ENCODE results near the gene ASB13.

ASB13 gene

DNA sequence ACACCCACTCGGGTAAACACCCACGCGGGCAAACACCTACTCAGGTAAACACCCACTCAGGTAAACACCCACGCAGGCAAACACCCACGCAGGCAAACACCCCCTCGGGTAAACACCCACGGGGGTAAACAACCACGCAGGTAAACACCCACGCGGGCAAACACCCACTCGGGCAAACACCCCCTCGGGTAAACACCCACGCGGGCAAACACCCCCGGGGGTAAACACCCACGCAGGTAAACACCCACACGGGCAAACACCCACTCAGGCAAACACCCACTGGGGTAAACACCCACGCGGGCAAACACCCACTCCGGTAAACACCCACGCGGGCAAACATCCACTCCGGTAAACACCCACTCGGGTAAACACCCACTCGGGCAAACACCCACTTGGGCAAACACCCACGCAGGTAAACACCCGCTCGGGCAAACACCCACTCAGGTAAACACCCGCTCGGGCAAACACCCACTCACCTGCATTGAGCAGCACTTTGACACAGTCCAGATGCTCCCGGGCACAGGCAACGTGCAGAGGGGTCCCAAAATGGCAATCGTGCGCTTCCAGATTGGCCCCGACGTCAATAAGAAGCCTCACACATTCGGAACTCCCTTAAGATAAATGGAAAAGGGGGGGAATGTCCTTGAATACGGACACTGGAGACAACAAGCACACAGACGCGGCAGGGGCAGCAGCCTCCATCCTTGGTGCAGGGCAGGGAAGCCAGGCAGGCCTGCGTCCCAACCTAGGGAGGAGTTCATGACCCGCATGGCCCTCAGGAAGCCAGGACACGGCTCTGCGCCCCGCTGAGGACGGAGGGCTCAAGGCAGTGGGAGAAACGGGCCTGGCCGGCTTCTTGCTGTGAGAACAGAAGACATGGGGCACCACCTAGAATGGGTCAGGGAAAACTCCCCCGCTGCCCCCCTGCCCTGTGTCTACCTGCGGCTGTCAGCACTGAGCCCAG, 17.6 kb downstream of the ASB13 start:
- DNase-seq (ENCODE audit: low read depth in 2 of 2, low spot score in 1 of 2): no peak

DNA sequence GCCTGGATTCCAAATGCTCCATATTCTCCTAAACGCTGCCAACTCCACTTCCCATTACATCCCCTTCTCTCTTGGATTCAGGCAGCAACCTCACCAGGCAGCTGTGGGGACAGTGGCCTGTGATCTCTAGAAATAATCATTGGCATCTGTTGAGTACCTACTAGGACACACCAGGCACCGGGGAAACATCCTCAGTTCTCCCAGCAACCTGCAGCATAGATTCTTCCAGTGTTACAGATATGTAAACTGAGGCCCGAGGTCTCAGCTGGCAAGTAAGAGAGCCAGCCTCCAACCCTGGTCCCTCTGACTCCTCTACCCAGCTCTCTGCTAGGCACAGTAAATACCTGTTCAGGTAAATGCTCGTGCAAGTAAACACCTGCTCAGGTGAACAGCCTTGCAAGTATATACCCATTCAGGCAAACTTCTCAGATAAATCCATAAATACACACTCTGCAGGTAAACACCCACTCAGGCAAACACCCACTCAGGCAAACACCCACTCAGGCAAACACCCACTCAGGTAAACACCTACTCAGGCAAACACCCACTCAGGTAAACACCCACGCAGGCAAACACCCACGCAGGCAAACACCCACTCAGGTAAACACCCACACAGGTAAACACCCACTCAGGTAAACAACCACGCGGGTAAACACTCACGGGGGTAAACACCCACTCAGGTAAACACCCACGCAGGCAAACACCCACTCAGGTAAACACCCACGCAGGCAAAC, 18.7 kb downstream of the ASB13 start:
- DNase-seq (ENCODE audit: low read depth in 2 of 2, low spot score in 1 of 2): no peak

DNA sequence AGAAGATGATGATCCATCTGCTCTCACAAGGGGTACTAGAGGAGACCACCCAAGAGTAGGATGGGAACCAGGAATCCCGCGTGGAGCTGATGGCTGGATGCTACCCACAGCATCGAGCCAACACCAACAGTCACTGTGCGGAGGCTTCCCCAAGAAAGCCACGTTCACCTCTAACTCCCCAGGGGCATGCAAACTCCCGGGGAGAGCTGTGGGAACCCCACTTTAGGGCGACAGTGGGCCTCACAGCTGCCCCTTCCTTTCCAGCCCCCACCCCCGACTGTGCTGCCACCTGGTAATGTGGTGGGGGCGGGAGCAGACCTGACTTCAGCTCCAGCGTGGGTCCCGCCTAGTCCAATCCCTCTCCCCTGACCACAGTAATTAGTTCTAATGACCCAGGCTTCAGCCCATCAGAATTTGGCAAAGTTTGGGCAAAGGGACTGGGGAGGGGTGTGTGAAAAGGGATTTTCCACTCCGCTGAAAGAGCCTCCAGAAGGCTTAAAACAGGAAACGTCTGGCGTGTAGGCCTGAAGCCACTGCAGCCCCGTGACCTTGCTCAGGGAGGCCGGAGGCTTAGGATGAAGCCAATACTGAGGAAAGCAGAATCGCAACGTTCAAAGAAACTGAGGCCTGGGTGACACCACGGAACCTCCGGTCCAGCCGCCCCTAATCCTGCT, 20.3 kb downstream of the ASB13 start:
- DNase-seq (ENCODE audit: low read depth in 2 of 2, low spot score in 1 of 2): no peak

- DNase-seq (ENCODE audit: low read depth in 2 of 2, low spot score in 1 of 2): no peak
Observed at GRCh38 chr10:5645375-5645774, 21.0 kb downstream of the ASB13 start.

GRCh38 chr10:5644930-5645329, 21.5 kb downstream of the ASB13 start:
- no peak for DNase-seq (ENCODE audit: low read depth in 2 of 2, low spot score in 1 of 2)

- no peak for DNase-seq (ENCODE audit: low read depth in 2 of 2, low spot score in 1 of 2)
Observed at GRCh38 chr10:5643346-5644067, 22.9 kb downstream of the ASB13 start.

GRCh38 chr10:5641501-5641900, 24.9 kb downstream of the ASB13 start:
- DNase-seq (ENCODE audit: low read depth in 2 of 2, low spot score in 1 of 2): no peak

GRCh38 chr10:5640501-5640900, 25.9 kb downstream of the ASB13 start:
- DNase-seq (ENCODE audit: low read depth in 2 of 2, low spot score in 1 of 2): no peak

DNA sequence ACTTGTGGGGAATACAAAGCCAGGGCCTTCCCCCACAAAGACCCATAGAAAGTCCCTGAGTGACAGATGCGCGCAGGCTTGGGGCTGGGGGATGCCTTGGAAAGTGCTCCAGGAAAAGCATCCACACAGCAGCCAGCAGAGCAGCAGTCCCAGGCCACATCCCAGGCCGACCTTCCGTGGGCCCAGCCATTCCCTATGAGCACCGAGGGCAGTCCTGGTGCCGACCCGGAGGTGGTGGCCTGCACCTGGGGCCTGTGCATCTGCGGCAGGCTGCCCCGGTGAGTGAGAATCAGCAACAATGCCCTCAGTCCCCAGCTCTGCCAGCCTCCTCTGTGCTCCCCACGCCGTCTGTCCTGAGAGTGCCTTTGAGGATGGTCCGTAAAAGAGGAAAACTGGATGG, 26.4 kb downstream of the ASB13 start:
- no peak for DNase-seq (ENCODE audit: low read depth in 2 of 2, low spot score in 1 of 2)

DNA sequence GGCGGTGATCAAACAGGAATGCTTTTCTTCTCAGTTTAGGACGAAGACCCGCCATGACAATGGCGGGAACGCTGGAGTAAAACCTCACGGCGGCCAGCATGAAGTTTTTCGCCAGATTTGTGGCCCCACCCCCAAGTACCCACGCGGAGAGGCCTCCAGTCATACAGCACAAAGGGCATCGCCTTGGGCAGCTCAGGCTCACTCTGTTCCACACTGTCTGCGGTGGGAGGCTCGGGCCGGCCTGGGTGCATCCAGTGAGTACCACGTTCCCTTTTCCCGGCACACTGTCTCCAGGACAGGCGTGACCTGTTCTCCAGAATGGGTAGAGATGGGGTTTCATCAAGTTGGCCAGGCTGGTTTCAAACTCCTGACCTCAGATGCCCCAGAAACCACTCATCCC, 27.3 kb downstream of the ASB13 start:
- no peak for DNase-seq (ENCODE audit: low read depth in 2 of 2, low spot score in 1 of 2)

DNA sequence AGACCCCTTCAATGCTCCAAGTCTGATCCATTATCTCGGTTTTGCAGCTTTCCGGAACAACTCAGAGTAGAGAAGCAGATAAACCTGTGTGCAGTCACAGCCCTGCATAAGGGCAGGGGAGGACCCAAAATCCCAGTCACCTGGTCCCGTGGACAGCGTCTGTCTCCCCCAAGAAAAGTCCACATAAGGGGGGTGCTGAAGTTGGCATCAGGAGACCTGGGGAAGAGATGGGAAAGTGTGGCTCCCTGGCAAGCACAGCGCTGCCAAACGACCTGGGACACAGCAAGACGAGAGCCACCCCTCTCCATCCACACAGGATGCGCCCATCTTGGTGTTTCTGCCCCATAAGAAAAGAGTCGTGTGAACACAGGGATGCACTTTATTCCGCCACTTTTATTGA, 27.9 kb downstream of the ASB13 start:
- DNase-seq (ENCODE audit: low read depth in 2 of 2, low spot score in 1 of 2): no peak

GRCh38 chr10:5634918-5635317, 31.5 kb downstream of the ASB13 start:
- DNase-seq (ENCODE audit: low read depth in 2 of 2, low spot score in 1 of 2): no peak

DNA sequence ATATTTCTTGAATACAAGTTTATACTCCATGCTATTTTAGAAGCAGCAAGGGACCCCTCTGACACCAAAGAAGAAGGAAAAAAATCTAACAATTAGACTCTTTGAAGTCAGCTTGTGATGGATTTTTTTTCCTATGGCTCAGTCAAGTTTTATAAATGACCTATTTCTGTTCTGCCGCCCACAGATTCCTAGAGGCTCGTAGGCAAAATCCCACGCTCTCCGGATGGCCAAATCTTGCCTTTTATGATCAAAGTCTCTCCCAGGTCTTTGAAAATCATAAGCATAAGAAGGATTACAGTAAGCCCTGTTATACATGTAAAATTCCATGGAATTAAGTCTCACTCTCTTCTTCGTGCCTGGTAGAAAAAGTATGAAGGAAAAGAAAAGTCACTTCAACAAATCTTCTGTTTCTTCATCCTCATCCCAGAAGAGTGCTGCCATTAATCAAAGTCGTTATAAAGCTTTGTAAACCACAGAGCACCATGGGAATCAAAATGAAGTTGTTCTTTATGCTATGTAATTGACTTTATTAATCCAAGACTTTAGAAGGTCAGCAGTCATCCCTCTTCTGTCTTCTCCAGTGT, 33.1 kb downstream of the ASB13 start:
- no peak for DNase-seq (ENCODE audit: low read depth in 2 of 2, low spot score in 1 of 2)

- no peak for DNase-seq (ENCODE audit: low read depth in 2 of 2, low spot score in 1 of 2)
Observed at GRCh38 chr10:5632446-5632845, 33.9 kb downstream of the ASB13 start.

DNA sequence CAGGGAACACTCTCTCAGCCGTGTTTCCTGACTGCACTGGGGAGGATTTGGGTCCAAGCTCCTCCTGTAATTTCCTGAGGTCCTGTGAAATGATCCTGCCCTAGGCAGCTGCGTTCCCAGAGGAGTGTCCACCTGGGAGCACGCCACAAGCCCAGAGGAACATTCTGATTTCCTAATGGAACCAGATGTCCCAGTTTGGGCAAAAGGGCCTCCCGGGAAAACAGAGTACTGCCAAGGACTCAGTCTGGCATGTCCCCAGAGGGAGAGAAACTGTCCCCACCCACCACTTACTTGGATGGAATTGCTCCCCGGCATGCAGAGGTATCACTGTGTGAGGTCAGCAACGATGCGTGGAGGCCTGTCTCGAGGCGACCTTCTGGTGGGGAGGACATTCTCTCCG, 34.5 kb downstream of the ASB13 start:
- DNase-seq (ENCODE audit: low read depth in 2 of 2, low spot score in 1 of 2): no peak

GRCh38 chr10:5630112-5630436, 36.3 kb downstream of the ASB13 start:
- no peak for DNase-seq (ENCODE audit: low read depth in 2 of 2, low spot score in 1 of 2)

- DNase-seq (ENCODE audit: low read depth in 2 of 2, low spot score in 1 of 2): peak; percentile 63 to 78
Observed at GRCh38 chr10:5629303-5630111, 36.9 kb downstream of the ASB13 start.

DNA sequence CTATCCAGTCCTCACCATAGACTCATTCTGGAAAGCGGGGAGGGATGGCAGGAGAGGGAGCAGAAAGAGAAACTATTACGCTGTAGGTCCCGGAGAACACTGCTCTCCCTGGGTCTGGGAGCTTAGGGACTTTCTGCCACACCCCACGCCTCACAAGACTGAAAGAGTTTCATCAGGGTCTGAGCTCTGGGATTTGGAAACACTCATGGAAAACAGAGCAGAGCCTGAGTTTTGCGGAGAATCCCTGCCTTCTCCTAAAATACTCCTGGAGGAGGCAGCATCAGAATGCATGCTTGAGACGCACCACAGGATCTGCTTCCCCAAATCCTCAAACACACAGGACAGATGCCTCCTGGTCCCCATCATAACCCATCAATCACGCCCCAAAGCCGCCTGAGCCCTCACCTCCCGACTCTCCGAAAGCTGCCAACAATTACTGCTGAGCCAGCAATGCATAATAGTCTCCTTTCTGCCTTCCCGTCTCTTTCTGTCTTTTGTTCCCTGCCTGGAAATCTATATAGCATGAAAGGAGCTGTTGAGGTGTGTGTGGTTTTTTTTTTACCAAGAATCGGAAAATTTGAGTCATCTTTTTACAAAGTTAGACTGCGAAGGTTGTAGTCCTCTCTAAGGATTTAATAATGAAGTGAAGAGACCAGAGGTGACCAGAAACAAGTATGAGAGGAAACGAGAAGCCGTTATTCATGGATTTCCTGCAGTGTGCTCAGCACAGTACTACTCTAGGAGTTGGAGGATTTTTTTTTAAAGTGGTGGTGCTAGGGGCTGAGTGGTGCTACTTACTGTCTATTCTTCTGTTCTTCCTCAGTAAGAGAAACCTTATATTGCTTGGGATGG, 37.7 kb downstream of the ASB13 start:
- DNase-seq (ENCODE audit: low read depth in 2 of 2, low spot score in 1 of 2): no peak

GRCh38 chr10:5627486-5628044, 38.8 kb downstream of the ASB13 start:
- no peak for DNase-seq (ENCODE audit: low read depth in 2 of 2, low spot score in 1 of 2)
